IPS DF 4.7 (cell line): Measurements from ENCODE around the gene TMEM198.

Source experiments
- DNase-seq: peaks from one replicate; pipeline ENCODE4 v3.0.0-alpha.2; 2013; ENCODE audit warnings: low spot score; ENCODE audit errors: extremely low read depth

The TMEM198 gene

DNA sequence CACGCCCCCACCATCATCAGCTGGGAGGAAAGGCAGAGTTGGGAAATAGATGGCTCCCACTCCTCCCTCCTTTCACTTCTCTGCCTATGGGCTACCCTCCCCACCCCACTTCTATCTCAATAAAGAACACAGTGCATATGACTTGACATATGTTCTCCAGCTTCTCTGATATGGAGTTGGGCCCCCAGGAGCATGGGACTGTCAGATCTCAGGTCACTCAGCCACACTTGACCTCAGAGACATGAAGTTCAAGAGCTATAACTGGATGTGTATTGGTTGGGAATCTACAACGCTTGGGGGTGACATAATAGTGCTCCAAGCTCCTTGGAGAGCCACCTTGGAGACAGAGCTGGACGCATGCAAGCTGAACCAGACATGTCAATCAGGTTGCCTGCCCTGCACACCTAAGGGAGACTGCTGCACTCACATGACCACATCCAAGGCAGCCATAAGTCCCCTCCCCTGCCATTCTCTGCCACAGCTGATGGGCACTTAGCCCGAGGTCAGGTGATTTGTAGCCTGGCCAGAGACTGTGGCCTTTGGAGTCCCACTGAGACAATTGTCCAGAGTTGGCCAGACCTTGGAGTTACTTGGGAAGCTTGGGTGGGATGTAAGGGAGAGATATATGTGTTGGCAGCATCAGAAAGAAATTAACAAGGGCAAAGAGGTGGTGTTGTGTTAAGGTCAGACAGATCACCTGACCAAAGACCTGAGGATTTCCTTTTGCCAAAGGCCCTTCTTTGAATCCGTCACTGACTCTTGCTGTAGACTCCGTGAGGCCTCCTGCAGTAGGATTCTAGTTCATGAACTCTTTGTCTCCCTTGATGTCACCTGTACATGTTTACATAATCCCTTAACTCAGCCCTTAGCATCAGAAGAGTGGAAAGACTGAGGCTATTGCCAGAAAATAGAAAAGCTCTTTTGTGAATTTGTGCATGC is 32.0 kb downstream of the TMEM198 start:
- no peak for DNase-seq

DNA sequence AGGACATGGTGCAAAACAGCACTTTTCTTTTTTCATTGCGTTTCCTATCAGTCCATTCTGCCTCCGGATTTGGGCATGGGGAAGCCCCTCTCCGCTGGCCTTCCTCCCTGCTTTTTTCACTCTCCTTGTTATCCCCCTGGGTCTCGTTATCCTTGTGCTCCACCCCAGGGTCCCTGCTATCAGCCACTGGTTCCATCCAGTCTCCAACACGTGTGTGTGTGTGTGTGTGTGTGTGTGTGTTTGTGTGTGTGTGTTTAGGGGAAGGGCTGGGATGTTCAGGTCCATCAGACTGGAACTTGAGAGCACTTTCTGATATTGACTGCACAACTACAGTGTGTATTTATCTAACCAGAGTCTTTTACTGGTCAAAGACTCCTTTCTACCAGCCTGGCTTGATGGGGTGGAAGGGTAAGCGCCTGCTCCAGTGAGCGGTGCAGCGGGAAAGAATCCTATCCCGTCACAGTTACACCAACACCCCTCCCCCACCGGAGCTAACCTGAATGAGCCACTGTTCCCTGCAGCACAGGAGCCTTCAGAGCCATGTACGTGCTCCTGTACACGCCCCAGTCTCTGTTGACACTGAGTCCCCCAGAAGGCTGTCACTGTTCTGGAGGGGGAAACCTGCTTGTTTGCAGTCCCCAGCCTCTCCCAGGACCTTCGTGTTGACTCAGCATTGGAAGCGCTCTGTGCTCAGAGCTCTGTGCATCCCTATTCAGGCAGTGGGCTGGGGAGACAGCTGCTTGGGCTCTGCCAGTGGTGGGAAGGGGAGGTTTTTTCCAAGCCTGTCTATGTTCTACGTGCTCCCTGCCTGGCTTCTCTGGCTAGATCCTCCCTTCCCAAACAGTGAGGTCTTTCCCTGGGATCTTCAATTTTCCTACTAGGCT is 32.9 kb downstream of the TMEM198 start:
- no peak for DNase-seq

DNA sequence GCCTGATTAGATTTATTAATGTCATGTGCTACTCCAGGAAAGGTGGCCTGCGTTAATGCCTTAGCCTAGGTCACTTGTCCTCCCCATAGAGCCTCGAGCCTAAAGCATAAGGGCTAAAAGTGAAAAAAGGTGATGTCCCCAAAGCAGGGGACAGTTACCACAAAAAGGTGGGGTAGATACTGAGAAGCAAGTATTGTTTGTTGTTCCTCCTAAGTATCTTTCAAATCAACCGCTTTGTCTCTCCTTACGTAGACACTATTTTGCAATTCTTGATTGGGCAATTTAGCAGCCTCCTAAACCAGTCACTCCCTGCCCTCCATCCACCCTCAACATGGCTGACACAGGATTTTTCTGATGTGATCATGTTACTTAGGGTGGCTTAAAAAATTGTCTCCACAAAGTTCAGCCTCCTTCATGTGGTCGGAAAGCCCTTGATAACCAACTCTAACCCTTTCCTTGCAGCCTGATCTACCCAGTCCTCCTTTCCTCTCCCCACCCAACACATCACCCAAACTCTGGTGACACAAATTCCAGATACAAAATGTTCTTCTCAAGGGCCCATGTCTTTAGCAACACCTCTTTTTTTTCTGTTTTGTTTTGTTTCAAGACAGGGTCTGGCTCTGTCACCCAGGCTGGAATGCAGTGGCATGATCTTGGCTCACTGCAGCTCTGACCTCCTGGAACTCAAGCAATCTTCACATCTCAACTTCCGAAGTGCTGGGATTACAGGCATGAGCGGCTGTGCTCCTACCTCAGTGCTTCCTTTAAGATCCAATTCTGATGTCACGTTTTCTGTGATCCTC is 35.2 kb downstream of the TMEM198 start:
- DNase-seq = no peak

DNA sequence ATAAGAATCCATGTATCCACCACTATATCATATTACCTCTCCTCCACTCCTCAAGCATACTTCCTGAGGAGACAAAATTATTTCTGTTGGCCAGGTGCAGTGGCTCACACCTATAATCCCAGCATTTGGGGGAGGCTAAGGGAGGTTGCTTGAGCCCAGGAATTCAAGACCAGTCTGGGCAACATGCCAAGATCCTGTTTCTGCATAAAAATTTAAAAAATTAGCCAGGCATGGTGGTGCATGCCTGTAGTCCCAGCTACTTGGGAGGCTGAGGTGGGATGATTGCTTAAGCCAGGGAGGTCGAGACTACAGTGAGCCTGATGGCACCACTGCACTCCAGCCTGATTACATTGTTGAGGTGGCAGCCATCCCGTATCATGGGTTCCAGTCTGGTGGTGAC is 37.5 kb downstream of the TMEM198 start:
- no peak for DNase-seq

DNA sequence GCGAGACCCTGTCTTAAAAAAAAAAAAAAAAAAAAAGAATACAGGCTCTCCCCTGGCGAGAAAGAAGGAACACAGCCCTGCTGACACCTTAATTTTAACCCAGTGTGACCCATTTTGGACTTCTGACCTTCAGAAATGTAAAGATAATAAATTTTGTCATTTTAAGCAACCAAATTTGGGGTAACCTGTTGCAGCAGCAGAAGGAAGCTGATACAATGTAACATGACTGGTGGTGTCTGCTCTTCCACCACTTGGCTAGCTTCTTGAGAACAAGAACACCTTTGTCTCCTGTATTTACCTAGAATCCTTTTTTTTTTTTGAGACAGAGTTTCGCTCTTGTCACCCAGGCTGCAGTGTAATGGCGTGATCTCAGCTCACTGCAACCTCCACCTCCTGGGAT is 47.3 kb downstream of the TMEM198 start:
- no peak for DNase-seq

DNA sequence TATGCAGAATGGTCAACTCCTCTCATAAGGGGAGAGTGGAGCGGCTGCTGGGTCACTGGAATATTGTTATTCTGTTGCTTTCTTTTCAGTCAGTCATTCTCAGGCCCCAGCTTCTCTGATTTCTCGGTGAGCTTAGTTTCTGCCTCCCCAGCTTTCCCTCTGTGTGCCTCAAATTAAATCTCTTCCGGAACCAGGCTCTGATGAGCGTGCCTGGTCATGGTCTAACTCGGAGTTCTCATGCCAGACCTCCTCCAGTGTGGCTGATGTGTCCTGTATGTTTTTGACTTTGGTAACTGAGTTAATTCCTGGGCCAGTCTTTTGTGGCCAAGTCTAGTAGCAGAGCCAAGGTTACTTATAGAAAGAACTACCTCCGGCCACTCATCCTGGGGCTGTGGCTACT is 48.9 kb downstream of the TMEM198 start:
- no peak for DNase-seq

DNA sequence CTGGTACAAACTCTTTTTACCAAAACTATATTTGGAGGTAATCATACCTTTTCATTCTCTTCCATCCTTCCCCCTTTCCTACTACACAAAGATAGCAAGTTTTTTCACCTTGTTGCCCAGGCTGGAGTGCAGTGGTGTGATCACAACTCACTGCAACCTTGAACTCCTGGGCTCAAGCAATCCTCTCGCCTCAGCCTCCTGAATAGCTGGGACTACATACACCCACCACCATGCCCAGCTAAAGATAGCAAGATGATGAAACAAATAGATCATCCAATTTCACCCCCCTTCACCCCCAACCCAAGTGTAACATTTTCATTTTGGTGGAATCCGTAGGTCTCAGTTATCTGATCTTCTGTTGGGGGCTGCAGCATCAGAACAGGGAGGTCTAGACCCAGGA is 49.3 kb downstream of the TMEM198 start:
- no peak for DNase-seq

DNA sequence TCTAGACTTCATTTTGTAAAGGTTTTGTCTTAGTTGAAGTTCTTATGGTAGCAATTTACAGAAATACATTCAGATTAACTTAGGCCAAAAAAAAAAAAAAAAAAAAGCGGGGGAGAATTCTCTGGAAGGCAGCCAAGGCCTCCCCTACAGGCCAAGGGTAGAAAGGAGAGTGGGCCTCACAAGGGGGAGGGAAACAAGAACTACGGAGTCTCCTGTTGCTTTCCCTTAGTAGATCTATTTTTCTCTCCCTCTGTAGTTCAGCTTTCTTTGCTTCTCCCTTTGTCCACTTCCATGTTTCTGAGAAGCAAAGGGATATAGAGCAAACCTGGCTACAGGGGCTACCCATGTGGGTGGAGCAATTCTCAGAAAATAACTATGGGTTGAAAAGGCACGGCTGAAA is 51.4 kb downstream of the TMEM198 start:
- DNase-seq = no peak

DNA sequence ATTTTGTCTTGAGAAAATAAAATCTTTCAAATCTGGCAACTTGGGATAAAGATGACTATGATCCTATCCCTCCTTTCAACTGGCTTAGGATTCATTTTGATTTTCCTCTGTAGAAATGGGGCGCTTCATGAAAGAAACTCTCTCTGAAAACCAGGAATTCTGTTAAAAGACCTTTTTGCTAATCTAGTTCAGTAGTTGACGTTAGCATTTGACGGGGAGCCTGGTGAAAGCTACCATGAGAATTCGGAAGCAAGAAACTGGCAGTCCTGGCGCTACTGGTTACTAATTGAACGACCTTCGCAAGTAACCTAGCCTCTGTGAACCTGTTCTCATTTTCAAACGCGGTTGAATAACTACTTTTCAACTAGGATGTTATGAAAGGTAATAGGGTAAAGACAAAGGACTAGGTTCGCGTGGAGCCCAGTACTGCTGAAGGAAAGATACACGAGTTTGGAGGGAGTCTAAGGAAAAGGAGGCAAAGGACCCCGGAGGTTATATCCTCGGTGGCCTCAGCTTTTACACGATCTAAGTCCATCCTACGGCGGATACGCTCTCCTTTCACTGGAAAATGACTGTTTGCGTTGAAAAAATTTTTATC is 53.2 kb downstream of the TMEM198 start:
- no peak for DNase-seq

DNA sequence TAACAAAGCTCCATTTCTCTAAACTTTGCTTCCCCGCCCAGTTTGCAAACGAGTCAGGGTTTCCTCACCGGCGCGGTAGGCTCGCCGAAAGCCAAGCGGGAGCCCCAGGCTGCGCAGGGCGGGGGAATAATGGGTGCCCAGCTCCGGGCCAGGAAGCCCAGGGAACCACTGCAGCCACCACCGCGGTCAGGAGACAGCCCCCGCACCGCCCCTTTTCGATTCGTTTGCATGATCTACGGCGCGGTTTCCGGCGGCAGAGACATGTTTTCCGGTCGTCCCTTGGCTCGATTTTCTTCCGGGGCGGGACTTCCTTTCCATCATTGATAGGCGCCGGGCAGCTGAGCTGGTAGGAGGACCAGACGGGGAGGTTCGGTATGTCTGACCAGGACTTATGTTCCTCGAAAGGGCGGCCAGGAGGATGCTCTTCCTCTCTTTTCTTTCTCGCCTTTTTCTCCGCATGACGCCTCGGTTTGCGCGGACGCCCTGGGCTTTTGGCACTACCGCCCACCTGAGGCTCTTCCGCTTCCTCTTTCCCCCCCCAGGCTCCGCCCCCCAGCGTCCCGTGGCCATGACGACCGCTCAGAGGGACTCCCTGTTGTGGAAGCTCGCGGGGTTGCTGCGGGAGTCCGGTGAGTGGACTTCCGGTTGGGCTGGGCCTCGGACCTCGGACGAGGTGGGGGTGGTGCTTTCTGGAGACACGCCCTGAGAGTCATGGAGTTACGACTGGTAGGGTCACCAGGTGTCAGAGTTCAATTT is 53.9 kb downstream of the TMEM198 start, which contains the start of gene STK11IP:
STK11IP (plus strand) TSS at position 306 of the 756 bp plus-strand sequence; CDS start at position 569, 263 bp downstream.
- peak; percentile 90 for DNase-seq

DNA sequence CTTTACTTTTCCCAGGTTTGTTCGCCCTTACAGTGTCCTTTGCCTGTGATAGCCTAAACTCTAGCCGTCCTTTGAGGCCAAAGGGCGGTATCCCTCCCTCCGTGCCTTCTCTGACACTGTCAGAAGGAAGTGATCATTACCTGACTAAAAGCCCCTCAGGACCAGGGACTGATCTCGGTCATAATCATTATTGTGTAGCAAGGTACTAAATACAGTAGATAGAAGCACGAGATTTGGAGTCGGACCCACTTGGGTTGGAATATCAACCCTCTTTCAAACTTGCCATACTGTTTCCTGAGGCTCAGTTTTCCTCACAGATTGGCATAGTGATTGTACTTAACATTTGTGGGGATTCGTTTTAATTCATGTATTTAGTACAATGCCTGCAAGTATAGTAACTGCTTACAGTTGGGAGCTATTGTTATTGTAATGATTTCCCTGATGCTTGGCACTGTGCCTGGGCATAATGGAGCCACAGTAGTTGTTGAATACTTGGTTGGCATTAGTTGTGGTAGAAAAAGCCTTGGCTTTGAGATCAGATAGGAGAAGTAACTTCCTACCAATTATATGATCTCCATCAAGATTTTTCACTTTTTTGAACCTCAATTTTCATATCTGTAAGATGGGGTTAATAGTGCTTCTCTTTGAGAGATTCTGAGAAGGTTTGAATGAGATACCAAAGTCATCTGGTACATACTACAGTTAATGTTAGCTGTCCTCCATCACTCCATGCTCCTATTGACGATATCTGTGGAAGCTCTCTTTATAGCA is 54.7 kb downstream of the TMEM198 start:
- DNase-seq = no peak
